GM19372 (cell line): ENCODE data around the gene CHSY1.

Experiments used
- ATAC-seq: cut with Tn5 transposase; IDR thresholded peaks from one replicate; pipeline ENCODE4 v1.9.1; 2021; ENCODE audit warnings: mild to moderate bottlenecking, low read depth, moderate library complexity; ENCODE audit not compliant: unreplicated experiment

CHSY1 gene

GRCh38 chr15:101175401-101175800, 76.4 kb downstream of the CHSY1 start:
- no peak for ATAC-seq

GRCh38 chr15:101174152-101174920, 77.5 kb downstream of the CHSY1 start:
- ATAC-seq: no peak

GRCh38 chr15:101173233-101174119, 78.4 kb downstream of the CHSY1 start:
- ATAC-seq: no peak

GRCh38 chr15:101172501-101173071, 79.3 kb downstream of the CHSY1 start:
- ATAC-seq: no peak

GRCh38 chr15:101171954-101172353, 79.9 kb downstream of the CHSY1 start:
- no peak for ATAC-seq

GRCh38 chr15:101170568-101171350, 81.1 kb downstream of the CHSY1 start:
- no peak for ATAC-seq

- no peak for ATAC-seq
Measured at GRCh38 chr15:101169495-101170071, 82.3 kb downstream of the CHSY1 start.

- ATAC-seq: no peak
Measured at GRCh38 chr15:101168898-101169494, 82.9 kb downstream of the CHSY1 start.

- ATAC-seq: no peak
Measured at GRCh38 chr15:101168463-101168824, 83.4 kb downstream of the CHSY1 start.

- no peak for ATAC-seq
Measured at GRCh38 chr15:101167753-101168462, 83.9 kb downstream of the CHSY1 start.

GRCh38 chr15:101167411-101167752, 84.5 kb downstream of the CHSY1 start:
- no peak for ATAC-seq

GRCh38 chr15:101165905-101166471, 85.9 kb downstream of the CHSY1 start:
- no peak for ATAC-seq

- no peak for ATAC-seq
Measured at GRCh38 chr15:101162701-101163483, 89.0 kb downstream of the CHSY1 start.

- no peak for ATAC-seq
Measured at GRCh38 chr15:101161656-101162055, 90.2 kb downstream of the CHSY1 start.

GRCh38 chr15:101159936-101160815, 91.7 kb downstream of the CHSY1 start:
- ATAC-seq: no peak

- no peak for ATAC-seq
Measured at GRCh38 chr15:101159096-101159935, 92.5 kb downstream of the CHSY1 start.
